ENCODE results near the gene BMP2K.
A peak's percentile ranks its signal among the peaks of the same experiment; 100 is the strongest.

The BMP2K gene

GRCh38 chr4:78951862-78952472 lies 175.8 kb downstream of the BMP2K start:
- DNase-seq = no peak
- H3K27ac ChIP-seq = no peak overlapping the region
- H3K4me3 ChIP-seq = no peak overlapping the region
- TF ChIP-seq CTCF (IDR thresholded peaks at IDR 0.05) = peak; percentile 73 to 88
- peaks cover 0 to 9% (median 0%) of the 10 kb centered on the region in 4 donors for H3K4me1 ChIP-seq
- intact Hi-C loops (cut with DNase I; ENCODE audit: low total_unique reads) = loop anchor here (5.0 to 10.0 kb wide), 2 partner anchors 623 to 1260 kb away; no protein-coding TSS in a partner anchor
- H3K27me3 ChIP-seq = no peaks in the 10 kb centered on the region
- no peaks in the 10 kb centered on the region for H3K9me3 ChIP-seq
- H3K36me3 ChIP-seq = no peaks in the 10 kb centered on the region

- Histone ChIP-seq H3K27ac (no peak overlapping the region), H3K9me3 (no peaks in the 10 kb centered on the region), H3K4me1 (peaks cover 0 to 12% (median 0%) of the 10 kb centered on the region in 4 donors), H3K36me3 (no peaks in the 10 kb centered on the region), H3K4me3 (no peak overlapping the region), H3K27me3 (no peaks in the 10 kb centered on the region)
- intact Hi-C loops (cut with DNase I; ENCODE audit: low total_unique reads) = loop anchor here (5.0 to 10.0 kb wide), 2 partner anchors 622 to 1259 kb away; no protein-coding TSS in a partner anchor
- DNase-seq = no peak
- TF ChIP-seq CTCF (IDR thresholded peaks at IDR 0.05) = no peak
Measured at GRCh38 chr4:78953231-78953630, 177.1 kb downstream of the BMP2K start.

GRCh38 chr4:78953769-78954666 lies 177.9 kb downstream of the BMP2K start:
- Histone ChIP-seq H3K27ac (no peak overlapping the region), H3K36me3 (no peaks in the 10 kb centered on the region), H3K4me1 (peaks cover 0 to 19% (median 0%) of the 10 kb centered on the region in 4 donors), H3K9me3 (no peaks in the 10 kb centered on the region), H3K27me3 (no peaks in the 10 kb centered on the region), H3K4me3 (no peak overlapping the region)
- intact Hi-C loops (cut with DNase I; ENCODE audit: low total_unique reads) = loop anchor here (5.0 to 10.0 kb wide), 2 partner anchors 621 to 1258 kb away; no protein-coding TSS in a partner anchor
- no peak for DNase-seq
- peak; percentile 55 to 61 for TF ChIP-seq CTCF (IDR thresholded peaks at IDR 0.05)

GRCh38 chr4:78956975-78957374 lies 180.8 kb downstream of the BMP2K start:
- H3K4me3 ChIP-seq = no peak overlapping the region
- H3K9me3 ChIP-seq = no peaks in the 10 kb centered on the region
- no peaks in the 10 kb centered on the region for H3K36me3 ChIP-seq
- peaks cover 0 to 49% (median 13%) of the 10 kb centered on the region in 4 donors for H3K4me1 ChIP-seq
- DNase-seq = no peak
- H3K27ac ChIP-seq = no peak overlapping the region
- intact Hi-C loops (cut with DNase I; ENCODE audit: low total_unique reads) = loop anchor here (10.0 kb wide), 1 partner anchor 618 kb away; no protein-coding TSS in a partner anchor
- no peaks in the 10 kb centered on the region for H3K27me3 ChIP-seq
- TF ChIP-seq CTCF (IDR thresholded peaks at IDR 0.05) = no peak

- H3K36me3 ChIP-seq = no peaks in the 10 kb centered on the region
- TF ChIP-seq CTCF (IDR thresholded peaks at IDR 0.05) = no peak
- H3K4me3 ChIP-seq = no peak overlapping the region
- DNase-seq = no peak
- peaks cover 7 to 77% (median 16%) of the 10 kb centered on the region in 4 donors for H3K4me1 ChIP-seq
- H3K27ac ChIP-seq = peak overlapping the region; percentile 86 to 87
- H3K9me3 ChIP-seq = no peaks in the 10 kb centered on the region
- H3K27me3 ChIP-seq = no peaks in the 10 kb centered on the region
- intact Hi-C loops (cut with DNase I; ENCODE audit: low total_unique reads) = no loop called here
Measured at GRCh38 chr4:78960926-78961325, 184.8 kb downstream of the BMP2K start.

Data from tibial artery (tissue), 4 donors.